ENCODE data around the gene ABT1.
A peak's percentile ranks its signal among the peaks of the same experiment; 100 is the strongest.
"Not testable (repeated sequence)": the region's sequence is repeated elsewhere in the genome, so short reads cannot be mapped to it uniquely, and the experiment has no call there.

The ABT1 gene

GRCh38 chr6:26596579-26597388 lies at the start of gene ABT1:
Gene ABT1, plus strand, starts transcription at chr6:26596953. Its CDS starts 30 bp downstream, at chr6:26596983.
- DNase-seq = peak; percentile 96

- not testable (repeated sequence) for DNase-seq
Measured at GRCh38 chr6:26547363-26547762, 49.4 kb upstream of the ABT1 start.

GRCh38 chr6:26550250-26550993 lies 46.3 kb upstream of the ABT1 start:
- DNase-seq = peak; percentile 59

GRCh38 chr6:26552205-26552604 lies 44.5 kb upstream of the ABT1 start:
- no peak for DNase-seq

- no peak for DNase-seq
Measured at GRCh38 chr6:26552640-26553188, 44.0 kb upstream of the ABT1 start.

GRCh38 chr6:26553264-26553634 lies 43.5 kb upstream of the ABT1 start:
- peak; percentile 79 for DNase-seq

GRCh38 chr6:26553635-26554446 lies 42.9 kb upstream of the ABT1 start:
- DNase-seq = peak; percentile 82

GRCh38 chr6:26554447-26554696 lies 42.4 kb upstream of the ABT1 start:
- no peak for DNase-seq

- DNase-seq = peak; percentile 58
Measured at GRCh38 chr6:26554697-26555504, 41.9 kb upstream of the ABT1 start.

GRCh38 chr6:26555505-26556262 lies 41.1 kb upstream of the ABT1 start:
- no peak for DNase-seq

- peak; percentile 49 for DNase-seq
Measured at GRCh38 chr6:26556263-26557070, 40.3 kb upstream of the ABT1 start.

- no peak for DNase-seq
Measured at GRCh38 chr6:26561533-26562466, 35.0 kb upstream of the ABT1 start.

- no peak for DNase-seq
Measured at GRCh38 chr6:26563488-26563887, 33.3 kb upstream of the ABT1 start.

- DNase-seq = peak; percentile 99
Measured at GRCh38 chr6:26568601-26569432, 27.9 kb upstream of the ABT1 start.

- DNase-seq = no peak
Measured at GRCh38 chr6:26569433-26569764, 27.4 kb upstream of the ABT1 start.

- no peak for DNase-seq
Measured at GRCh38 chr6:26570027-26570809, 26.5 kb upstream of the ABT1 start.

GRCh38 chr6:26571592-26572296 lies 25.0 kb upstream of the ABT1 start:
- DNase-seq = peak; percentile 55
